HL-60/S4 (cell line): Measurements from ENCODE around the gene ATG9A.
"Not testable (repeated sequence)": the region's sequence is repeated elsewhere in the genome, so short reads cannot be mapped to it uniquely, and the experiment has no call there.

ENCODE experiments used
- in situ Hi-C: fragments of 300-500 bp; cut with MboI; formaldehyde crosslinking; loops from 2 replicates; pipeline ENCODE4 v1.14.3; 2022; ENCODE audit warnings: low sequenced_read_pairs

Gene ATG9A

GRCh38 chr2:219229305-219230058 lies at the start of gene ATG9A, which contains the start of gene ANKZF1:
Gene ATG9A, minus strand, starts transcription at chr2:219229636. Its CDS starts 1,612 bp downstream, at chr2:219228024.
Gene ANKZF1, plus strand, starts transcription at chr2:219229806. Its CDS starts 452 bp downstream, at chr2:219230258.
- in situ Hi-C loops = no loop called here

GRCh38 chr2:219278655-219279150 lies 49.3 kb upstream of the ATG9A start:
- in situ Hi-C loops = loop anchor here (10.0 kb wide), 1 partner anchor 114 kb away; the partner anchor contains the start of gene NHEJ1

GRCh38 chr2:219277703-219278654 lies 48.5 kb upstream of the ATG9A start:
- in situ Hi-C loops = loop anchor here (10.0 kb wide), 1 partner anchor 113 kb away; the partner anchor contains the start of gene NHEJ1

GRCh38 chr2:219274361-219274921 lies 45.0 kb upstream of the ATG9A start:
- in situ Hi-C loops = loop anchor here (10.0 kb wide), 1 partner anchor 110 kb away; the partner anchor contains the start of gene NHEJ1

GRCh38 chr2:219273937-219274336 lies 44.5 kb upstream of the ATG9A start:
- in situ Hi-C loops = loop anchor here (10.0 kb wide), 1 partner anchor 109 kb away; the partner anchor contains the start of gene NHEJ1

GRCh38 chr2:219272995-219273394 lies 43.6 kb upstream of the ATG9A start:
- in situ Hi-C loops = loop anchor here (10.0 kb wide), 1 partner anchor 108 kb away; the partner anchor contains the start of gene NHEJ1

- in situ Hi-C loops = loop anchor here (10.0 kb wide), 1 partner anchor 108 kb away; the partner anchor contains the start of gene NHEJ1
Observed at GRCh38 chr2:219272356-219272755, 42.9 kb upstream of the ATG9A start.

GRCh38 chr2:219271021-219271420 lies 41.6 kb upstream of the ATG9A start:
- in situ Hi-C loops = loop anchor here (10.0 kb wide), 1 partner anchor 106 kb away; the partner anchor contains the start of gene NHEJ1

GRCh38 chr2:219270055-219270372 lies 40.6 kb upstream of the ATG9A start:
- in situ Hi-C loops = loop anchor here (10.0 kb wide), 1 partner anchor 105 kb away; the partner anchor contains the start of gene NHEJ1

- in situ Hi-C loops = loop anchor here (10.0 kb wide), 1 partner anchor 105 kb away; the partner anchor contains the start of gene NHEJ1
Observed at GRCh38 chr2:219269362-219270054, 40.1 kb upstream of the ATG9A start.

- in situ Hi-C loops = no loop called here
Observed at GRCh38 chr2:219268294-219268693, 38.9 kb upstream of the ATG9A start.

GRCh38 chr2:219266886-219267285 lies 37.5 kb upstream of the ATG9A start:
- in situ Hi-C loops = no loop called here

GRCh38 chr2:219266232-219266631 lies 36.8 kb upstream of the ATG9A start:
- in situ Hi-C loops = no loop called here

- in situ Hi-C loops = no loop called here
Observed at GRCh38 chr2:219261024-219261855, 31.8 kb upstream of the ATG9A start.

- in situ Hi-C loops = not testable (repeated sequence)
Observed at GRCh38 chr2:219258942-219259341, 29.5 kb upstream of the ATG9A start.

GRCh38 chr2:219254590-219255201 lies 25.3 kb upstream of the ATG9A start:
- in situ Hi-C loops = no loop called here

- in situ Hi-C loops = no loop called here
Observed at GRCh38 chr2:219253753-219254589, 24.5 kb upstream of the ATG9A start, which contains the start of gene TUBA4A. Gene TUBA4A, minus strand, starts transcription at chr2:219253918. Its CDS starts 60 bp downstream, at chr2:219253858.
